B cell (primary cell): ENCODE results near the gene TMEM52. TPM values are rescaled to one million over a fixed set of nuclear protein-coding genes. Genes with fewer than 3 reads are reported as not detected.

Experiments
- ATAC-seq: fragments of 200-7000 bp; cut with Tn5 transposase; one replicate; pipeline ENCODE4 v1.10.0; 2021; ENCODE audit warnings: low read depth, mild to moderate bottlenecking, moderate number of reproducible peaks, moderate library complexity
- CTCF ChIA-PET: fragments of 350-600 bp; sonication (Branson Sonifier 250); formaldehyde crosslinking; loops from one replicate; lab custom pipeline; 2021; ENCODE audit warnings: antibody characterized with exemption, inconsistent platforms; lab: Charles Lee
- POLR2A ChIA-PET: fragments of 350-600 bp; sonication (Branson Sonifier 250); formaldehyde crosslinking; loops from one replicate; lab custom pipeline; 2021; ENCODE audit warnings: antibody characterized with exemption; lab: Charles Lee
- DNase-seq: peaks from one replicate; pipeline ENCODE4 v3.0.0; 2013
- H2AFZ ChIP-seq: 2 replicates; pipeline ENCODE4 v1.6.1; 2012; ENCODE audit warnings: mild to moderate bottlenecking, low read depth, low read length; ENCODE audit not compliant: insufficient read depth, poor library complexity, severe bottlenecking
- H3K27ac ChIP-seq, 2 donors: 1 replicate in 1 of 2; 2 replicates in 1 of 2; pipeline ENCODE4 v1.5.1; 2012 to 2013; ENCODE audit warnings: low read length in 2 of 2, mild to moderate bottlenecking in 2 of 2, moderate library complexity in 1 of 2
- H3K27me3 ChIP-seq, 4 experiments: fragments of 200-600 bp in 1 of 4; sonication (generic) in 1 of 4; replicated peaks in 1 of 4; 1 replicate in 2 of 4; 2 replicates in 2 of 4; pipeline versions ENCODE4 v1.6.1 to v1.7.0; 2013 to 2016; ENCODE audit warnings: low read length in 3 of 4, mild to moderate bottlenecking in 2 of 4, mixed read lengths in 1 of 4, moderate library complexity in 1 of 4; ENCODE audit not compliant: insufficient read depth in 4 of 4, control insufficient read depth in 3 of 4; ENCODE audit errors: control extremely low read depth in 1 of 4
- H3K36me3 ChIP-seq, 2 experiments: replicated peaks in 1 of 2; 1 replicate in 1 of 2; 2 replicates in 1 of 2; pipeline versions ENCODE4 v1.6.1 to v1.7.1; 2013; ENCODE audit warnings: low read length in 1 of 2; ENCODE audit not compliant: insufficient read depth in 2 of 2, control insufficient read depth in 1 of 2; ENCODE audit errors: control extremely low read depth in 1 of 2, extremely low read depth in 1 of 2
- H3K4me1 ChIP-seq, 2 donors: fragments of 200-600 bp in 1 of 2; sonication (generic) in 1 of 2; 1 replicate in 1 of 2; 2 replicates in 1 of 2; pipeline versions ENCODE4 v1.5.1 to v1.6.1; 2013 to 2017; ENCODE audit warnings: low read length in 2 of 2; ENCODE audit not compliant: control insufficient read depth in 2 of 2, insufficient read depth in 2 of 2
- H3K4me2 ChIP-seq: replicated peaks from 2 replicates; pipeline ENCODE3; 2012; ENCODE audit warnings: mild to moderate bottlenecking, low read depth, low read length; ENCODE audit not compliant: poor library complexity, severe bottlenecking
- H3K4me3 ChIP-seq, 5 experiments: fragments of 200-600 bp in 1 of 5; sonication (generic) in 1 of 5; 1 replicate in 3 of 5; 2 replicates in 2 of 5; pipeline versions ENCODE4 v1.5.1 to v1.7.0; 2011 to 2016; ENCODE audit warnings: low read length in 4 of 5, mild to moderate bottlenecking in 4 of 5, low read depth in 2 of 5, control low read depth in 1 of 5, moderate library complexity in 1 of 5; ENCODE audit not compliant: insufficient read depth in 1 of 5; ENCODE audit errors: control extremely low read depth in 1 of 5, extremely low read depth in 1 of 5
- H3K79me2 ChIP-seq: fragments of 200-600 bp; sonication (generic); one replicate; pipeline ENCODE4 v1.6.0; 2016; ENCODE audit warnings: low read length; ENCODE audit not compliant: control insufficient read depth, insufficient read depth
- H3K9ac ChIP-seq: fragments of 200-600 bp; sonication (generic); 2 replicates; pipeline ENCODE4 v1.6.1; 2017; ENCODE audit warnings: mild to moderate bottlenecking, low read length, moderate library complexity
- H3K9me3 ChIP-seq, 3 donors: one replicate each; pipeline versions ENCODE4 v1.6.1 to v1.7.1; 2013; ENCODE audit warnings: low read length in 2 of 3; ENCODE audit not compliant: control insufficient read depth in 2 of 3, insufficient read depth in 1 of 3; ENCODE audit errors: control extremely low read depth in 1 of 3
- H4K20me1 ChIP-seq: 2 replicates; pipeline ENCODE4 v1.6.0; 2012; ENCODE audit warnings: mild to moderate bottlenecking, low read length; ENCODE audit not compliant: insufficient read depth, control insufficient read depth, poor library complexity, severe bottlenecking
- H3K27ac Mint-ChIP-seq: one replicate; pipeline ENCODE4 v1.8.0; 2021; ENCODE audit warnings: mixed read lengths
- H3K27me3 Mint-ChIP-seq: one replicate; pipeline ENCODE4 v1.8.0; 2021; ENCODE audit warnings: mixed read lengths
- H3K4me1 Mint-ChIP-seq: one replicate; pipeline ENCODE4 v1.8.0; 2021; ENCODE audit warnings: mixed read lengths
- H3K4me3 Mint-ChIP-seq: one replicate; pipeline ENCODE4 v1.8.0; 2021; ENCODE audit warnings: mixed read lengths
- H3K9me3 Mint-ChIP-seq: one replicate; pipeline ENCODE4 v1.8.0; 2022; ENCODE audit warnings: mixed read lengths; ENCODE audit not compliant: insufficient read depth
- EZH2 ChIP-seq: IDR thresholded peaks from 2 replicates; pipeline ENCODE4 v1.6.1; 2012; ENCODE audit warnings: borderline replicate concordance, low read depth, mild to moderate bottlenecking, moderate library complexity, low read length; ENCODE audit not compliant: insufficient read depth, poor library complexity, severe bottlenecking
- WGBS: methylation state at CpG from one replicate; pipeline ENCODE4 v1.1.5; 2013; ENCODE audit warnings: missing lambda C conversion rate; ENCODE audit not compliant: insufficient coverage; 5-methylcytosine and 5-hydroxymethylcytosine counted together
- intact Hi-C: fragments of 100-400 bp; cut with micrococcal nuclease; formaldehyde crosslinking; loops from one replicate; pipeline ENCODE4 v1.10.0; 2022
- polyA plus RNA-seq: library from polyadenylated mRNA; depleted of rRNA; stranded (reverse); fragments of >200 nt; gene quantifications from 2 replicates; pipeline ENCODE4 v1.2.3, GENCODE V29; 2012
- total RNA-seq, 2 donors: library from RNA; stranded (reverse); fragments of 120-200 nt in 1 of 2; gene quantifications; 1 replicate in 1 of 2; 2 replicates in 1 of 2; pipeline versions ENCODE4 v1.2.3 to v1.2.4, GENCODE V29; 2013 to 2022
- TF ChIP-seq, protein P1 (sequence below): fragments of 200-600 bp; IDR thresholded peaks from one replicate; pipeline ENCODE4 v1.8.0; 2022; ENCODE audit warnings: antibody characterized with exemption, mild to moderate bottlenecking

Gene TMEM52
- total and polyA plus RNA-seq, 2 donors (not counting 1 experiment from before 2014, with no cell fraction given) = 0.69 to 1.00 TPM

DNA sequence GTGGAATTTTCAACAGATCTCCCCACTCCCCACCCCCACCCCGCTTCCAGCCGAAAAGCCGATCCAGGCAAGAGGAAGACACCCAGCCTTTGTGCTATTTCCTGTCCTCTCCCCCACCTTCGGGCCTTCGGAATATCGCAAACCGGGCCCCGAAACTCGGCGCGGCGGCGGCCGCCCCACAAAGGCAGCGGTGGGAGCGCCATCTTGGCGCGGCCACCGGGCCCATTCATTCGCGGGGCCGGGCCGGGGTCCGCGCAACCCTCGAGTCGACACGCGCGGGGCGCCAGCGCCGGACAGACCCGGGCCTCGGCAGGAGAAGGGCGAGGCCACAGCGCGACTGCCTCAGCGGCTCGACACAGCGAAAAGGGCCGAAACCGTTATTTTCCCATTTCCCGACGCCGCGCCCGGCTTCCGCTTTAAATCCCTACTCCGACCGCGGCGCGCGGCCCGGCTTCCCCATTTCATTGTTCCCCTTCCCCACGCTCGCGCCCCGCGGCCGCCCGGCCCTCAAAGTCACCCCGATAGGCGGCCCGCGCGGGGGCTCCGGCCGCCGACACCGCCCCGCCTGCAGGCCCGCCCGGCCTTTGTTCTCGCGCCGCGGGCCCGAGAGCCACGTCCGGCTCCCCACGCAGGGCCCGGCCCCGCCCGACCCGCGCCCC, 29.1 kb downstream of the TMEM52 start:
- Histone ChIP-seq H3K4me3 (peak overlapping the region; percentile 63 to 84 (median 78)), H3K79me2 (peaks cover 52% of the 10 kb centered on the region), H3K9me3 (no peaks in the 10 kb centered on the region), H3K4me2 (peak overlapping the region; percentile 90), H3K4me1 (peaks cover 46 to 67% of the 10 kb centered on the region in 2 donors), H3K9ac (peak overlapping the region; percentile 72), H3K36me3 (no peaks in the 10 kb centered on the region), H2AFZ (no peak overlapping the region), H3K27me3 (no peaks in the 10 kb centered on the region), H4K20me1 (peaks cover 52% of the 10 kb centered on the region), H3K27ac (peak overlapping the region; percentile 59 to 86)
- H3K9me3 Mint-ChIP-seq = no peaks in the 10 kb centered on the region
- POLR2A ChIA-PET = interaction anchor here (1.2 kb wide), 1 partner anchor 20 kb away, joined by 5 read pairs; no protein-coding TSS in a partner anchor
- peak; percentile 83 for DNase-seq
- peak; percentile 29 for ATAC-seq
- peaks cover 54% of the 10 kb centered on the region for H3K4me1 Mint-ChIP-seq
- CTCF ChIA-PET = no interaction called here
- under 1% methylated on average over 87 of the region's 88 CpGs for whole genome bisulfite sequencing
- H3K4me3 Mint-ChIP-seq = peak overlapping the region; percentile 85
- intact Hi-C loops = loop anchor here (2.0 to 5.0 kb wide), 2 partner anchors 25 to 48 kb away; no protein-coding TSS in a partner anchor
- TF ChIP-seq, protein P1, sequence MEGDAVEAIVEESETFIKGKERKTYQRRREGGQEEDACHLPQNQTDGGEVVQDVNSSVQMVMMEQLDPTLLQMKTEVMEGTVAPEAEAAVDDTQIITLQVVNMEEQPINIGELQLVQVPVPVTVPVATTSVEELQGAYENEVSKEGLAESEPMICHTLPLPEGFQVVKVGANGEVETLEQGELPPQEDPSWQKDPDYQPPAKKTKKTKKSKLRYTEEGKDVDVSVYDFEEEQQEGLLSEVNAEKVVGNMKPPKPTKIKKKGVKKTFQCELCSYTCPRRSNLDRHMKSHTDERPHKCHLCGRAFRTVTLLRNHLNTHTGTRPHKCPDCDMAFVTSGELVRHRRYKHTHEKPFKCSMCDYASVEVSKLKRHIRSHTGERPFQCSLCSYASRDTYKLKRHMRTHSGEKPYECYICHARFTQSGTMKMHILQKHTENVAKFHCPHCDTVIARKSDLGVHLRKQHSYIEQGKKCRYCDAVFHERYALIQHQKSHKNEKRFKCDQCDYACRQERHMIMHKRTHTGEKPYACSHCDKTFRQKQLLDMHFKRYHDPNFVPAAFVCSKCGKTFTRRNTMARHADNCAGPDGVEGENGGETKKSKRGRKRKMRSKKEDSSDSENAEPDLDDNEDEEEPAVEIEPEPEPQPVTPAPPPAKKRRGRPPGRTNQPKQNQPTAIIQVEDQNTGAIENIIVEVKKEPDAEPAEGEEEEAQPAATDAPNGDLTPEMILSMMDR = no peak
- H3K27ac Mint-ChIP-seq = peak overlapping the region; percentile 89
- H3K27me3 Mint-ChIP-seq = no peaks in the 10 kb centered on the region

DNA sequence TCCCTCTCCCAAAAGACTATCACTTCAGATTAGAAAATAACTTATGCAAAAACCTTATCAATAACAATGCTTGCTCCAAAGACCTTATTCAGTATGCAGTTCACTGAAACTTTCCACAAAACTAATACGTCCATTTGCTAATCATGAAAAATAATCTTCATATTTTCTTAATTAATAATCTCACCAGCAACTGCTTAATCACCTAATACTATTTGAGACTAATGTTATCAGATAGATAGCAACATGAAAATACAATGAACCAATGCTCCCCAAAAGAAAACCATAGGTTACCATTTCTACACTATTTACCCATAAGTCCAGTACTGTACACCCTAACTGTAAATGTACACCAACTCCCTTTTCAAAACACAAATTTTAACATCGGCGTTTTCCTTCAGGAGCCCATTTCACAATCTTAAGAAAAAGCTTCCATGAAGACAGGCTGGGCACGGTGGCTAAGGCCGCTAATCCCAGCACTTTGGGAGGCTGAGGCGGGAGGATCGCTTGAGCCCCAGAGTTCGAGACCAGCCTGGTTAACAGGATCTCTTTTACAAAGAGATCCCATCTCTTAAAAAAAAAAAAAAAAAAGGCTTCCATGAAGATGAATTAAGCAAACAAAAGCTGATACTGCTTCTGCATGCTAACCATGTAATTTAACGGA, 29.9 kb downstream of the TMEM52 start:
- Mint-ChIP-seq H3K27ac (peak overlapping the region; percentile 78), H3K27me3 (no peaks in the 10 kb centered on the region), H3K4me3 (peak overlapping the region; percentile 85), H3K4me1 (peaks cover 50% of the 10 kb centered on the region), H3K9me3 (no peaks in the 10 kb centered on the region)
- Histone ChIP-seq H3K4me1 (peaks cover 40 to 59% of the 10 kb centered on the region in 2 donors), H3K4me3 (peak overlapping the region; percentile 63 to 84 (median 78)), H2AFZ (no peak overlapping the region), H3K27me3 (no peaks in the 10 kb centered on the region), H4K20me1 (peaks cover 59% of the 10 kb centered on the region), H3K27ac (peak overlapping the region; percentile 59 to 86), H3K9me3 (no peaks in the 10 kb centered on the region), H3K9ac (peak overlapping the region; percentile 72), H3K36me3 (no peaks in the 10 kb centered on the region), H3K79me2 (peaks cover 60% of the 10 kb centered on the region), H3K4me2 (peak overlapping the region; percentile 90)
- POLR2A ChIA-PET = interaction anchor here (0.6 to 1.2 kb wide), 2 partner anchors 20 to 29 kb away, joined by 3 to 5 read pairs; no protein-coding TSS in a partner anchor
- CTCF ChIA-PET = interaction anchor here (0.9 to 1.2 kb wide), 2 partner anchors 17 to 25 kb away, joined by 3 to 4 read pairs; no protein-coding TSS in a partner anchor
- intact Hi-C loops = loop anchor here (5.0 kb wide), 1 partner anchor 47 kb away; no protein-coding TSS in a partner anchor
- WGBS = 4% methylated on average over 4 of the region's 9 CpGs
- DNase-seq (no peak), ATAC-seq (no peak)
- no peak for TF ChIP-seq EZH2
- TF ChIP-seq, protein P1 = no peak
